Fibroblast of pulmonary artery (primary cell): ENCODE measurements around the gene EIF3D.
A peak's percentile ranks its signal among the peaks of the same experiment; 100 is the strongest.

Experiments
- DNase-seq: peaks from one replicate; pipeline ENCODE4 v3.0.0-alpha.2; 2010; ENCODE audit warnings: low read depth
- H3K4me3 ChIP-seq: replicated peaks from 2 replicates; pipeline ENCODE4 v1.5.1; 2011; ENCODE audit warnings: low read depth, mild to moderate bottlenecking, control low read depth, low read length, moderate library complexity
- CTCF ChIP-seq: IDR thresholded peaks from 2 replicates; pipeline ENCODE4 v1.5.1; 2011; ENCODE audit warnings: mild to moderate bottlenecking, control low read depth, low read length, inconsistent platforms; ENCODE audit errors: missing control alignments

EIF3D gene

GRCh38 chr22:36569999-36570398, 41.0 kb upstream of the EIF3D start:
- peak; percentile 21 for TF ChIP-seq CTCF
- DNase-seq, result no peak
- no peak overlapping the region for H3K4me3 ChIP-seq

GRCh38 chr22:36568846-36569245, 39.9 kb upstream of the EIF3D start:
- no peak overlapping the region for H3K4me3 ChIP-seq
- TF ChIP-seq CTCF, result no peak
- DNase-seq, result no peak

DNA sequence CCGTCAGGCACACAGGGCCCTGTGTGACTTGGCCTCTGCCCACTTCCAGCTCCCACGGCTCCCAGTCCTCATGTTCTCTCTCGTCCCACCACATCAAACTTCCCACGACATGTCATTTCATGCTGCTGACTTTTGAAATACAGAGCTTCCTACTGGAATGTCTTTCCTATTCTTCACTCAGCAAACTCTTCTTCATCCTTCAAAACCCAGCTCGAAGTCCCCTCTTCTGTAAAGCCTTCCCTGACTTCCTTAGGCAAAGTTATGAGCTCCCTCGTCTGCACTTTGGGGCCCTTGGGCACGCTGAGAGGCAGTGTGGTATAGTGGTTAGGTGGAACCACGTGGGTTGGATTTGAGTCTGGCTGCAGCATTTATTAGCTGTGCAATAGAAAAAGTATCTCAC, 37.8 kb upstream of the EIF3D start:
- H3K4me3 ChIP-seq, result no peak overlapping the region
- DNase-seq, result no peak
- no peak for TF ChIP-seq CTCF

GRCh38 chr22:36565686-36566085, 36.7 kb upstream of the EIF3D start:
- no peak overlapping the region for H3K4me3 ChIP-seq
- no peak for TF ChIP-seq CTCF
- DNase-seq, result no peak

- no peak for TF ChIP-seq CTCF
- no peak overlapping the region for H3K4me3 ChIP-seq
- DNase-seq, result no peak
These were observed 36.2 kb upstream of the EIF3D start for GRCh38 chr22:36565159-36565507.

GRCh38 chr22:36564422-36565158, 35.6 kb upstream of the EIF3D start:
- H3K4me3 ChIP-seq, result no peak overlapping the region
- no peak for TF ChIP-seq CTCF
- no peak for DNase-seq

DNA sequence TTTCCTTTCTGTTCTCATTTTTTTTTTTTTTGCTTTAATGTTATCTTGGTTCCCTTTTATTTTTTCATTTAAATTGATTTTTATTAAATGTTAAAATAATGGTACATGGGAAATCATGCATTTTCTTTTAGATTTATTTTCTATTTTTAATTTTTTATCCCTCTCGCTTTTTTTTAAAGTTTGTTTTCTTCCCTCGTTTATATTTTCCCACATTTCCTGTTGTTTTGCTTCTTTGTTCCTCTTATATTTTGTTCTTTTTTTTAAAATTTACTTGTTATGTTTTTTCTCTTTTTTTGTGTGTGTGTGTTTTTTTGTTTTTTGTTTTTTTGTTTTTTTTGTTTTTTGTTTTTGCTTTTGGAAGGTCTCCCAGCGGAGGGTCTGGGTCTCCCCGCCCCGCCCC, 34.9 kb upstream of the EIF3D start:
- no peak for TF ChIP-seq CTCF
- no peak overlapping the region for H3K4me3 ChIP-seq
- DNase-seq, result no peak
